ENCODE data around the gene MRPL4. TPM values are rescaled to one million over a fixed set of nuclear protein-coding genes. Genes with fewer than 3 reads are reported as not detected.

MRPL4 gene
- 73.3 and 77.8 TPM in 2 replicates for total RNA-seq

GRCh38 chr19:10251792-10252694, at the start of gene MRPL4:
MRPL4 (plus strand) TSS chr19:10252214; CDS start chr19:10252254, 40 bp downstream.

GRCh38 chr19:10230861-10231611, 21.0 kb upstream of the MRPL4 start, which contains the start of gene S1PR2:
S1PR2 (minus strand) TSS chr19:10231331; CDS start chr19:10224905, 6,426 bp downstream.

GRCh38 chr19:10270616-10271394, 18.8 kb downstream of the MRPL4 start, which contains the start of gene ICAM1:
ICAM1 (plus strand) TSS chr19:10271120; CDS start chr19:10271160, 40 bp downstream.

DNA sequence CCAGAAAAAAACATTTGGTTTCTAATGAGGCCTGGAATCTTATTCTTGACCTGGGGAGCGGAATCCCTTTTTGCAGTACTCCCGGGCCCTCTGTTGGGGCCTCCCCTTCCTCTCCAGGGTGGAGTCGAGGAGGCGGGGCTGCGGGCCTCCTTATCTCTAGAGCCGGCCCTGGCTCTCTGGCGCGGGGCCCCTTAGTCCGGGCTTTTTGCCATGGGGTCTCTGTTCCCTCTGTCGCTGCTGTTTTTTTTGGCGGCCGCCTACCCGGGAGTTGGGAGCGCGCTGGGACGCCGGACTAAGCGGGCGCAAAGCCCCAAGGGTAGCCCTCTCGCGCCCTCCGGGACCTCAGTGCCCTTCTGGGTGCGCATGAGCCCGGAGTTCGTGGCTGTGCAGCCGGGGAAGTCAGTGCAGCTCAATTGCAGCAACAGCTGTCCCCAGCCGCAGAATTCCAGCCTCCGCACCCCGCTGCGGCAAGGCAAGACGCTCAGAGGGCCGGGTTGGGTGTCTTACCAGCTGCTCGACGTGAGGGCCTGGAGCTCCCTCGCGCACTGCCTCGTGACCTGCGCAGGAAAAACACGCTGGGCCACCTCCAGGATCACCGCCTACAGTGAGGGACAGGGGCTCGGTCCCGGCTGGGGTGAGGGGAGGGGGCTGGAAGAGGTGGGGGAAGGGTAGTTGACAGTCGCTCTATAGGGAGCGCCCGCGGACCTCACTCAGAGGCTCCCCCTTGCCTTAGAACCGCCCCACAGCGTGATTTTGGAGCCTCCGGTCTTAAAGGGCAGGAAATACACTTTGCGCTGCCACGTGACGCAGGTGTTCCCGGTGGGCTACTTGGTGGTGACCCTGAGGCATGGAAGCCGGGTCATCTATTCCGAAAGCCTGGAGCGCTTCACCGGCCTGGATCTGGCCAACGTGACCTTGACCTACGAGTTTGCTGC, 35.1 kb downstream of the MRPL4 start, which contains the start of gene ICAM4:
TSS of gene ICAM4 (plus strand) at position 153 of the 935 bp plus-strand sequence. CDS start at position 211, 58 bp downstream.

DNA sequence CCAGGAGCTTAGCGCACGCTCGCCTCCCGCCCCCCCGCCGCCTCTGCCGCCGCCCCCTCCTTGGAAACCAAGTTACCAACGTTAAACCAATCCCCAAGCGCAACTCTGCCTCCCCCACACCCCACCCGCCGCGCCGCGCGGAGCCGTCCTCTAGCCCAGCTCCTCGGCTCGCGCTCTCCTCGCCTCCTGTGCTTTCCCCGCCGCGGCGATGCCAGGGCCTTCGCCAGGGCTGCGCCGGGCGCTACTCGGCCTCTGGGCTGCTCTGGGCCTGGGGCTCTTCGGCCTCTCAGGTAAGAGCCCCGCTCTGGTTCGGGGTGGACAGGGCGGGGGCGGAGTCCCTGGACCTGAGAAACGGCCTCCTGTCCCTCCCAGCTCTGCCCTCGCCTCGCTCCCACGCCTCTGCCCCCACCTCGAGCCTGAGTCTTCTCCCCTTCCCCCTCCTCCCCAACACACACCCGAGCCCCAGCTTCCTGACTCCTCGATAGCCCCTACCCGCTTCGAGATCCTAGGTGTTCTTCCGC, 37.9 kb downstream of the MRPL4 start, which contains the start of gene ICAM5:
TSS of gene ICAM5 (plus strand) at position 117 of the 521 bp plus-strand sequence. CDS start at position 209, 92 bp downstream.

GRCh38 chr19:10309423-10309822, 57.4 kb downstream of the MRPL4 start, which contains the start of gene ZGLP1:
ZGLP1 (minus strand) TSS chr19:10309815.

Other genes starting within 250 kb of the MRPL4 start
- gene COL5A3, start 241.7 kb upstream of the MRPL4 start, total RNA-seq, result 70.0 and 81.8 TPM in 2 replicates
- not detected in 2 replicates for gene RDH8, start 238.7 kb upstream of the MRPL4 start, total RNA-seq
- gene SHFL, start 165.9 kb upstream of the MRPL4 start, total RNA-seq, result 25.6 and 27.6 TPM in 2 replicates
- gene ANGPTL6, start 149.5 kb upstream of the MRPL4 start, total RNA-seq, result 0.32 and 0.54 TPM in 2 replicates
- 37.5 and 44.7 TPM in 2 replicates for gene PPAN, start 145.9 kb upstream of the MRPL4 start, total RNA-seq
- gene P2RY11, start 140.5 kb upstream of the MRPL4 start, total RNA-seq, result 2.6 and 3.2 TPM in 2 replicates
- 244 and 249 TPM in 2 replicates for gene EIF3G, start 132.3 kb upstream of the MRPL4 start, total RNA-seq
- 38.2 and 46.0 TPM in 2 replicates for gene DNMT1, start 57.3 kb upstream of the MRPL4 start, total RNA-seq
- gene S1PR2, start 20.9 kb upstream of the MRPL4 start, total RNA-seq, result 15.6 and 16.6 TPM in 2 replicates
- gene ICAM1, start 18.9 kb downstream of the MRPL4 start, total RNA-seq, result 28.7 and 97.0 TPM in 2 replicates
- gene ICAM4, start 34.7 kb downstream of the MRPL4 start, total RNA-seq, result 0.49 and 0.90 TPM in 2 replicates
- gene ICAM5, start 37.7 kb downstream of the MRPL4 start, total RNA-seq, result 4.5 and 6.9 TPM in 2 replicates
- gene ZGLP1, start 57.6 kb downstream of the MRPL4 start, total RNA-seq, result 0.18 TPM in 1 of 2 replicates, not detected in the other
- gene FDX2, start 63.8 kb downstream of the MRPL4 start, total RNA-seq, result 8.9 and 22.2 TPM in 2 replicates
- gene RAVER1, start 81.3 kb downstream of the MRPL4 start, total RNA-seq, result 18.1 and 22.6 TPM in 2 replicates
- gene ICAM3, start 87.4 kb downstream of the MRPL4 start, total RNA-seq, result 10.5 and 11.4 TPM in 2 replicates
- 55.7 and 61.9 TPM in 2 replicates for gene TYK2, start 128.4 kb downstream of the MRPL4 start, total RNA-seq
- 216 and 257 TPM in 2 replicates for gene CDC37, start 151.3 kb downstream of the MRPL4 start, total RNA-seq
- 5.4 and 9.4 TPM in 2 replicates for gene PDE4A, start 168.3 kb downstream of the MRPL4 start, total RNA-seq